Heart right ventricle (tissue), 16 donors: ENCODE measurements around the gene HOGA1. TPM values are rescaled to one million over a fixed set of nuclear protein-coding genes. Genes with fewer than 3 reads are reported as not detected.
A peak's percentile ranks its signal among the peaks of the same experiment; 100 is the strongest.

Experiments used
- ATAC-seq, 8 donors: fragments of 200-7000 bp; cut with Tn5 transposase; one replicate each; pipeline ENCODE4 v1.9.1; 2020; ENCODE audit warnings: mild to moderate bottlenecking in 8 of 8, moderate library complexity in 8 of 8, moderate number of reproducible peaks in 1 of 8
- DNase-seq, 2 donors: peaks; one replicate each; pipeline ENCODE4 v3.0.0-alpha.2; 2020
- H3K27ac ChIP-seq, 10 donors: fragments of 200-600 bp; sonication (generic) in 2 of 10; one replicate each; pipeline versions ENCODE4 v1.5.0 to v1.8.0; 2020 to 2022; ENCODE audit warnings: mild to moderate bottlenecking in 3 of 10
- H3K27me3 ChIP-seq, 7 donors: fragments of 200-600 bp; one replicate each; pipeline ENCODE4 v1.8.0; 2021 to 2022; ENCODE audit warnings: mild to moderate bottlenecking in 2 of 7
- H3K36me3 ChIP-seq, 9 donors: fragments of 200-600 bp; sonication (generic) in 1 of 9; one replicate each; pipeline versions ENCODE4 v1.5.0 to v1.8.0; 2020 to 2022; ENCODE audit warnings: mild to moderate bottlenecking in 2 of 9
- H3K4me1 ChIP-seq, 9 donors: fragments of 200-600 bp; sonication (generic) in 1 of 9; one replicate each; pipeline versions ENCODE4 v1.5.0 to v1.8.0; 2020 to 2022; ENCODE audit warnings: mild to moderate bottlenecking in 4 of 9
- H3K4me3 ChIP-seq, 10 donors: fragments of 200-600 bp; sonication (generic) in 2 of 10; one replicate each; pipeline versions ENCODE4 v1.5.0 to v1.8.0; 2020 to 2022; ENCODE audit warnings: mild to moderate bottlenecking in 7 of 10, moderate library complexity in 2 of 10
- H3K9me3 ChIP-seq, 11 donors: fragments of 200-600 bp in 10 of 11; sonication (generic) in 2 of 11; one replicate each; pipeline versions ENCODE4 v1.5.0 to v1.8.0; 2013 to 2022; ENCODE audit warnings: mild to moderate bottlenecking in 2 of 11, control low read depth in 1 of 11, moderate library complexity in 1 of 11
- CTCF ChIP-seq, 9 donors: fragments of 200-600 bp; sonication (generic) in 2 of 9; IDR thresholded peaks; one replicate each; pipeline versions ENCODE4 v1.5.0 to v1.8.0; 2021 to 2022; ENCODE audit warnings: antibody characterized with exemption in 9 of 9, mild to moderate bottlenecking in 5 of 9, moderate library complexity in 1 of 9
- WGBS, 2 donors: extraction: QIAGEN DNeasy Blood & Tissue Kit; methylation state at CpG; one replicate each; pipeline ENCODE4 v1.1.7; 2013; ENCODE audit warnings: inconsistent platforms in 1 of 2; 5-methylcytosine and 5-hydroxymethylcytosine counted together
- intact Hi-C, 10 donors: fragments of 100-400 bp; cut with DNase I; formaldehyde crosslinking; loops; one replicate each; pipeline versions ENCODE4 v1.11.1 to v1.14.2; 2022
- polyA plus RNA-seq, 2 donors: library from polyadenylated mRNA; stranded (reverse); fragments of 200-250 nt; gene quantifications; one replicate each; pipeline ENCODE4 v1.2.3, GENCODE V29; 2013
- total RNA-seq, 10 donors: library from RNA; stranded (reverse); fragmentation: NEBNext Ultra II Directional in 3 of 10; extraction: Animal tissue kit (Norgen Biotek cat#: 25700) in 3 of 10; gene quantifications; one replicate each; pipeline versions ENCODE4 v1.2.1 to v1.2.4, GENCODE V29; 2021 to 2023
- donor health status: Arrhythmogenic right ventricular cardiomyopathy.
- donor health status: ischemic (EF 13 %, LVEDD 7.1; RV severe dilation, severe dysfunction).
- donor health status: healthy with polysubstance abuse.
- donor health status: DM: no; HTN: yes; CAD: no.
- donor health status: DM: no; HTN: no; CAD: no.
- donor health status: ischemic (EF 25% LVEDD 6.9; RV normal size, moderate dysfunction).
- donor health status: ischemic (EF 25% LVEDD 5.7; RV mildly dilated, moderate dysfunction).
- donor health status: healthy.
- donor health status: DM: yes; HTN: yes; CAD: no.
- donor health status: Ischemic cardiomyopathy.
- donor health status: ischemic (EF 35%, LVEDD 5.7; RV mildly dilated, moderate dysfunction).
- donor health status: nonischemic (EF 11% LVEDD 7.7; RV severe dilation, severe dysfunction).
- donor health status: DM: yes; HTN: yes; CAD: no.
- donor health status: PGD.
- donor health status: ischemic (EF 29% LVEDD 5.4; RV normal size, mild dysfunction).
- donor health status: nonischemic (EF 23%, LVEDD 6.1; RV moderate dilation, normal function).

The HOGA1 gene
- total and polyA plus RNA-seq, 12 donors: 8.9 to 58.3 (median 18.1) TPM

GRCh38 chr10:97570146-97570788, 13.9 kb upstream of the HOGA1 start:
- DNase-seq (no peak), ATAC-seq (peak in 1 of 8 donors; percentile 10)
- Histone ChIP-seq H3K36me3 (peaks cover 0 to 45% (median 16%) of the 10 kb centered on the region in 9 donors), H3K4me1 (peaks cover 4 to 47% (median 26%) of the 10 kb centered on the region in 9 donors), H3K9me3 (no peaks in the 10 kb centered on the region), H3K4me3 (no peak overlapping the region), H3K27me3 (no peaks in the 10 kb centered on the region), H3K27ac (peak overlapping the region in 6 of 10 donors; percentile 4 to 95 (median 88))
- 94 to 95% methylated on average over 33 of the region's 33 CpGs for WGBS, 2 donors
- intact Hi-C loops: loop anchor here in 4 of 10 donors (2.0 to 5.0 kb wide), 2 partner anchors 41 to 42 kb away; no protein-coding TSS in a partner anchor
- TF ChIP-seq CTCF (IDR thresholded peaks at IDR 0.05): no peak

DNA sequence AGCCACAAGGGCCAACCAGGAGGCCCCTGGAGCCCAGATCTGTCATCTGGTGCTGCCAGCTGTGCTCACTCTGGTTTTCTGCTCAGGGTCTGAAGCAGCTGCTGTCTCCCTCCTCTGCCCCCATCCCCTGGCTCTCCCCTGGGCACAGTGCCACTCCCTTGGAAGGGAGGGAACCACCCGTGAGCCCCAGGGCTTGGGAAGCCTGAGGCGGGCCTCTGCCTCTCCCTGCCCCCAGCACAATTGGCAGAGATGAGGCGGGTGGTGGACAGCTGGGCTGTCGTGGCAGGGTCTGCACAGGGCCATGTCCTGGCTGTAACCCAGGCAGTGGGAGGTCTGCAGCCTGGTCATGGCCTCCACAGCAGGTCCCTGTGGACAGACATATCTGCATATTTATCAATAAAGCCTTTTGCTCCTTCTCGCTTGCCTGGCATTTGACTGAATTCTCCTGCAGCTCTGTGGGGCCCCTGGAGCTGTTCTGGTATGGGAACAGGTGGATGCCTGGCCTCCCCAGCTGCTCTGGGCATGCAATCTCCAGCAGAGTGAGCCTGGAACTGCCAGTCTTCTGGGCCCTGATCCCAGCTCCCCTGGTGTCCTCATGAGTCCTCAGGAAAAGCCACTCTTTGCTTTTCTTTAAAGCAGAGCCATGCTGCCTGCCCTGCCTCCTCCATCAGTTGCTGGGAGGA, 13.3 kb upstream of the HOGA1 start:
- Histone ChIP-seq H3K9me3 (no peaks in the 10 kb centered on the region), H3K36me3 (peaks cover 0 to 45% (median 16%) of the 10 kb centered on the region in 9 donors), H3K27me3 (no peaks in the 10 kb centered on the region), H3K4me3 (no peak overlapping the region), H3K4me1 (peaks cover 4 to 52% (median 33%) of the 10 kb centered on the region in 9 donors), H3K27ac (peak overlapping the region in 7 of 10 donors; percentile 26 to 95 (median 87))
- ATAC-seq (peak in 5 of 8 donors; percentile 22 to 38 (median 33)), DNase-seq (no peak)
- intact Hi-C loops: loop anchor here in 4 of 10 donors (2.0 to 5.0 kb wide), 2 partner anchors 40 to 41 kb away; no protein-coding TSS in a partner anchor
- WGBS, 2 donors: 63 to 68% methylated on average over 5 of the region's 5 CpGs
- no peak for TF ChIP-seq CTCF (IDR thresholded peaks at IDR 0.05)

- H3K9me3 ChIP-seq: no peaks in the 10 kb centered on the region
- H3K36me3 ChIP-seq: peaks cover 0 to 45% (median 16%) of the 10 kb centered on the region in 9 donors
- intact Hi-C loops: loop anchor here in 8 of 10 donors (1.0 to 5.0 kb wide), 5 partner anchors 38 to 41 kb away; no protein-coding TSS in a partner anchor
- H3K4me1 ChIP-seq: peaks cover 4 to 57% (median 35%) of the 10 kb centered on the region in 9 donors
- peak overlapping the region in 8 of 10 donors; percentile 54 to 95 (median 86) for H3K27ac ChIP-seq
- no peak overlapping the region for H3K4me3 ChIP-seq
- DNase-seq (no peak), ATAC-seq (no peak)
- WGBS, 2 donors: 74 to 77% methylated on average over 3 of the region's 3 CpGs
- TF ChIP-seq CTCF (IDR thresholded peaks at IDR 0.05): no peak
- H3K27me3 ChIP-seq: no peaks in the 10 kb centered on the region
Measured at GRCh38 chr10:97571622-97572021, 12.6 kb upstream of the HOGA1 start.

DNA sequence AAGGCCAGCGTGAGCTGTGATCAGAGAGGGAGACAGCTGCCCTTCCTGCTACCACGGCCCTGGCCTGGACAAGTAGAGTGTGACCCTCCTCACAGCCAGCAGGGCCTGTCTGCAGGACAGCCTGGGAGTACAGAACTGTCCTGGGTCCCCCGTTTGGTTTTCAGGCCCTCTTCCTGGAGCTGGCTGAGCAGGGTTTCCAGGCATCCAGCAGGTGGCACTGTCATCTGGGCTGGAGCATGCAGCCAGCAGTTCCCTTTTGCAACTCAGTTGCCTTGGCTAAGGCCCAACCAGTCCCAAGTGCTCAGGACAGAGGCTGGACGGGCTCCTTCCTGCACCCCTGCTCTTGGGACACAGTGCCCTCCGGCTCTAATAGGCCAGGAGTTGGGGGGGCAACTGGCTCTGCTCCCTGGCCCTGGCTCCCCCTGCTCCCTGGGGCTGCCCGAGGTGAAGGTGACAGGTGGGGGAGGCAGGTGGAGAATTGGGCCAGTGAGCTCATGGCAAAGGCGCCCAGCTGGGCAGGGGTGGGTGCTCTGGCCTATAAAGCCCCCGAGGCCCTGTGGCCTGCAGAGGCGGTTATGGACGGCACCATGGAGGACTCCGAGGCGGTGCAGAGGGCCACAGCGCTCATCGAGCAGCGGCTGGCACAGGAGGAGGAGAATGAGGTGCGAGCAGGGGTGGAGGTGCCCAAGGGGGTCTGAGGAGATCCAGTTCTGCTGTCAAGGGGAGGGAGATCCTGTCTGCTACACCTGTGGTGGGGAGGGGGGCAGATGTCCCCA, 11.8 kb upstream of the HOGA1 start, which contains the start of gene ANKRD2:
Gene ANKRD2 (plus strand): TSS at position 566 of the 776 bp plus-strand sequence. CDS start 10 bp downstream, at position 576.
- DNase-seq: peak; percentile 76 to 84
- ATAC-seq: peak; percentile 64 to 85 (median 74)
- Histone ChIP-seq H3K4me3 (peak within 1 kb of the TSS in 5 of 10 donors; percentile 2 to 26 (median 16)), H3K4me1 (peaks cover 4 to 57% (median 35%) of the 10 kb centered on the region in 9 donors), H3K9me3 (no peaks in the 10 kb centered on the region), H3K27ac (peak within 1 kb of the TSS; percentile 65 to 95 (median 80)), H3K36me3 (peaks cover 0 to 45% (median 16%) of the 10 kb centered on the region in 9 donors), H3K27me3 (no peaks in the 10 kb centered on the region)
- TF ChIP-seq CTCF (IDR thresholded peaks at IDR 0.05): peak; percentile 52 to 87 (median 82)
- 62 to 67% methylated on average over 16 of the region's 16 CpGs for WGBS, 2 donors
- intact Hi-C loops: loop anchor here in 7 of 10 donors (1.0 to 5.0 kb wide), 4 partner anchors 37 to 40 kb away; no protein-coding TSS in a partner anchor
